A673 (cell line): ENCODE measurements around the gene P2RY12. TPM values are rescaled to one million over a fixed set of nuclear protein-coding genes. Genes with fewer than 3 reads are reported as not detected.

Experiments used
- BruUV-seq: library from RNA; stranded (reverse); fragments of 400-500 nt; replicated peaks from 2 replicates; lab custom pipeline; 2021; lab: Mats Ljungman, UMichigan
- CTCF ChIA-PET: fragments of 300-600 bp; sonication (Branson Sonifier 250); formaldehyde crosslinking; loops from one replicate; lab custom pipeline; 2022; ENCODE audit warnings: antibody characterized with exemption; lab: Charles Lee
- POLR2A ChIA-PET: fragments of 300-600 bp; sonication (Branson Sonifier 250); formaldehyde crosslinking; loops from one replicate; lab custom pipeline; 2022; ENCODE audit warnings: antibody characterized with exemption; ENCODE audit not compliant: low non-redundant PET; lab: Charles Lee
- DNase-seq: peaks from one replicate; pipeline ENCODE4 v3.0.0-alpha.2; 2015; ENCODE audit warnings: low spot score
- H3K27ac ChIP-seq: fragments of 200-600 bp; sonication (generic); 2 replicates; pipeline ENCODE4 v1.5.1; 2016; ENCODE audit warnings: mixed run types, low read depth, mild to moderate bottlenecking, mixed read lengths, antibody characterized with exemption, low read length; ENCODE audit not compliant: poor library complexity, severe bottlenecking
- H3K27me3 ChIP-seq: fragments of 200-600 bp; sonication (generic); replicated peaks from 2 replicates; pipeline ENCODE4 v1.6.1; 2017; ENCODE audit warnings: mixed run types, low read depth, mild to moderate bottlenecking, mixed read lengths, antibody characterized with exemption, low read length; ENCODE audit not compliant: insufficient read depth, poor library complexity
- H3K36me3 ChIP-seq: fragments of 200-600 bp; sonication (generic); 2 replicates; pipeline ENCODE4 v1.6.1; 2016; ENCODE audit warnings: mixed run types, mild to moderate bottlenecking, mixed read lengths, antibody characterized with exemption, low read length; ENCODE audit not compliant: insufficient read depth, poor library complexity, severe bottlenecking
- H3K4me1 ChIP-seq: fragments of 200-600 bp; sonication (generic); 2 replicates; pipeline ENCODE4 v1.6.1; 2017; ENCODE audit warnings: mixed run types, mild to moderate bottlenecking, mixed read lengths, antibody characterized with exemption, low read length; ENCODE audit not compliant: insufficient read depth, poor library complexity, severe bottlenecking
- H3K4me3 ChIP-seq: fragments of 200-600 bp; sonication (generic); 2 replicates; pipeline ENCODE4 v1.5.1; 2016; ENCODE audit warnings: low read depth, mixed run types, mild to moderate bottlenecking, mixed read lengths, low read length; ENCODE audit not compliant: poor library complexity, severe bottlenecking
- H3K9me3 ChIP-seq: fragments of 200-600 bp; sonication (generic); 2 replicates; pipeline ENCODE4 v1.6.1; 2016; ENCODE audit warnings: mixed run types, low read depth, mild to moderate bottlenecking, mixed read lengths, antibody characterized with exemption, low read length; ENCODE audit not compliant: poor library complexity, severe bottlenecking
- EZH2 ChIP-seq: fragments of 200-600 bp; sonication (generic); IDR thresholded peaks from 2 replicates; pipeline ENCODE4 v1.6.1; 2017; ENCODE audit warnings: borderline replicate concordance, low read depth, mild to moderate bottlenecking, mixed read lengths, antibody characterized with exemption, low read length; ENCODE audit not compliant: poor library complexity, severe bottlenecking
- intact Hi-C: fragments of 100-400 bp; cut with micrococcal nuclease; formaldehyde crosslinking; loops from one replicate; pipeline ENCODE4 v1.10.0; 2022; ENCODE audit not compliant: unreplicated experiment
- total RNA-seq: library from RNA; stranded (reverse); gene quantifications from 2 replicates; pipeline ENCODE4 v1.2.3, GENCODE V29; 2021
- TF ChIP-seq, protein P1 (sequence below): fragments of 300-800, 200-600 bp; sonication (generic); conservative IDR thresholded peaks from 2 replicates; pipeline ENCODE4 v1.5.1; 2017; ENCODE audit warnings: low read depth, mild to moderate bottlenecking, antibody characterized with exemption, low read length, moderate library complexity, mixed read lengths

Gene P2RY12
- total RNA-seq, 1 experiment from 2014 or later = not detected

DNA sequence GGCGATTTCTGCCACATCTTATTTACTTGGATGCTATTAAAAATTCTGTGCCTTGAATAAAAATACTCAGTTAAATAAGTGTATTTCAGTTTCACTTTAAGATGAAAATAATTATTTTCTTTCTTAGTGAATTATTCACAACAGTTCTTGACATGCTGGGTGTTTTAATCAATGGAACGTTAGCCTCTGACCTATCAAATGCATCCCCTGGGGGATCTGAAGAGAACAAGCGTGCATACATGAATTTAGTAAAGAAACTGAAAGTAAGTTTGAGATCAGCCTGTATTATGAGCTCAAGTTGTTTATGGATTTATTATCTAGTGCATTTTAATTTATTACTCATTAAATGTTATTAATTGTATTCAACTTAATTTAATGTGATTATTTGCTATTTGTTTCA is 597 bp downstream of the P2RY12 start:
- BruUV-seq = no TSS peak
- CTCF ChIA-PET = no interaction called here

DNA sequence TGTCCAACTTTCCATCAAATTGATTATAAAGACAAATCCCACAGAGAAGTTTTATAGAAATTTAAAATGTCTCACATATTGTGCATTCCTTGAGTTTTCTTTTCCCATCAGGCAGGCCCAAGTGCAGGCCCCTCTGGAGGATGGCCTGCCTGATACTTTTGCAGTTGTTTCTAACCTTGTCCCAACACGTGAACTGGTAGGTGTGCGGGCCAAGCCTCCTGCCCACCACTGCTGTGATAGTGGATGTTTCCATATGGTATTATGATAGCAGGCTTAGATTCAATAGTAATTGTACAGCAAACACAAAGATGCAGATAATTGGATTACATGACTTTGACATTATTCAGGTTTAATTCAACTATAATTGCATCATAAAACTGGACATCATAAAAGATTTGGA is 1.4 kb downstream of the P2RY12 start:
- intact Hi-C loops = no loop called here
- Histone ChIP-seq H3K4me1 (peaks cover 28% of the 10 kb centered on the region), H3K36me3 (no peaks in the 10 kb centered on the region), H3K9me3 (no peaks in the 10 kb centered on the region), H3K27me3 (no peaks in the 10 kb centered on the region), H3K27ac (no peak overlapping the region), H3K4me3 (no peak overlapping the region)
- BruUV-seq = no TSS peak
- TF ChIP-seq, protein P1, sequence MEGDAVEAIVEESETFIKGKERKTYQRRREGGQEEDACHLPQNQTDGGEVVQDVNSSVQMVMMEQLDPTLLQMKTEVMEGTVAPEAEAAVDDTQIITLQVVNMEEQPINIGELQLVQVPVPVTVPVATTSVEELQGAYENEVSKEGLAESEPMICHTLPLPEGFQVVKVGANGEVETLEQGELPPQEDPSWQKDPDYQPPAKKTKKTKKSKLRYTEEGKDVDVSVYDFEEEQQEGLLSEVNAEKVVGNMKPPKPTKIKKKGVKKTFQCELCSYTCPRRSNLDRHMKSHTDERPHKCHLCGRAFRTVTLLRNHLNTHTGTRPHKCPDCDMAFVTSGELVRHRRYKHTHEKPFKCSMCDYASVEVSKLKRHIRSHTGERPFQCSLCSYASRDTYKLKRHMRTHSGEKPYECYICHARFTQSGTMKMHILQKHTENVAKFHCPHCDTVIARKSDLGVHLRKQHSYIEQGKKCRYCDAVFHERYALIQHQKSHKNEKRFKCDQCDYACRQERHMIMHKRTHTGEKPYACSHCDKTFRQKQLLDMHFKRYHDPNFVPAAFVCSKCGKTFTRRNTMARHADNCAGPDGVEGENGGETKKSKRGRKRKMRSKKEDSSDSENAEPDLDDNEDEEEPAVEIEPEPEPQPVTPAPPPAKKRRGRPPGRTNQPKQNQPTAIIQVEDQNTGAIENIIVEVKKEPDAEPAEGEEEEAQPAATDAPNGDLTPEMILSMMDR = no peak
- no peak for TF ChIP-seq EZH2
- no peak for DNase-seq
- ChIA-PET POLR2A (no interaction called here), CTCF (no interaction called here)

More for the DNA sequence above, 597 bp downstream of the P2RY12 start:
- TF ChIP-seq EZH2 = no peak
- TF ChIP-seq, protein P1 = no peak
- Histone ChIP-seq H3K36me3 (no peaks in the 10 kb centered on the region), H3K27ac (no peak overlapping the region), H3K4me3 (no peak overlapping the region), H3K4me1 (peaks cover 28% of the 10 kb centered on the region), H3K9me3 (no peaks in the 10 kb centered on the region), H3K27me3 (no peaks in the 10 kb centered on the region)
- DNase-seq = peak; percentile 17
- intact Hi-C loops = no loop called here
- POLR2A ChIA-PET = no interaction called here

DNA sequence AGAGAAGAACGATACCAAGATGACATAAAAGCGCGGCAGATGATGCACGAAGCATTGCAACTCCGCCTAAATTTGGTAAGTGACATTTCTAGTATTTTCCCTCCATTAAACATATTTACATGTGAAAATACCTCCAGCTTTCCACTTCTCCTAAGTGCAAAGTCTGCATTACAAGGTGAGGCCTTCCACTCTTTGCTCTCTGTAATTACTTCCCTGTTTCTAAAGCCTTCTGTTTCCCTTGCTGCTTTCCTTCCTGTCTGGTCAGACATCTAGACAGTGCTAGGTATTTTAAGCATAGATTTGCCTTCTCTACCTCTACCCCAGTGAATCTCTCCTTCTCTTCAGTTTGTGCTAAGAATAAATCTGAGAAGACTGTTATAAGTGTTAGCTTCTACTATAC is 1.9 kb downstream of the P2RY12 start:
- H3K27ac ChIP-seq = no peak overlapping the region
- POLR2A ChIA-PET = no interaction called here
- DNase-seq = no peak
- H3K36me3 ChIP-seq = no peaks in the 10 kb centered on the region
- intact Hi-C loops = no loop called here
- no TSS peak for BruUV-seq
- H3K4me1 ChIP-seq = peaks cover 28% of the 10 kb centered on the region
- CTCF ChIA-PET = no interaction called here
- no peaks in the 10 kb centered on the region for H3K27me3 ChIP-seq
- H3K4me3 ChIP-seq = no peak overlapping the region
- no peak for TF ChIP-seq EZH2
- TF ChIP-seq, protein P1 = no peak
- H3K9me3 ChIP-seq = no peaks in the 10 kb centered on the region
